NCI-H2107 (cell line): ENCODE results near the gene RAB11A.
"Not testable (repeated sequence)": the region's sequence is repeated elsewhere in the genome, so short reads cannot be mapped to it uniquely, and the experiment has no call there.

ENCODE experiments used
- DNase-seq: peaks from one replicate; lab custom pipeline; 2025; lab: John Stamatoyannopoulos, UW

The RAB11A gene

DNA sequence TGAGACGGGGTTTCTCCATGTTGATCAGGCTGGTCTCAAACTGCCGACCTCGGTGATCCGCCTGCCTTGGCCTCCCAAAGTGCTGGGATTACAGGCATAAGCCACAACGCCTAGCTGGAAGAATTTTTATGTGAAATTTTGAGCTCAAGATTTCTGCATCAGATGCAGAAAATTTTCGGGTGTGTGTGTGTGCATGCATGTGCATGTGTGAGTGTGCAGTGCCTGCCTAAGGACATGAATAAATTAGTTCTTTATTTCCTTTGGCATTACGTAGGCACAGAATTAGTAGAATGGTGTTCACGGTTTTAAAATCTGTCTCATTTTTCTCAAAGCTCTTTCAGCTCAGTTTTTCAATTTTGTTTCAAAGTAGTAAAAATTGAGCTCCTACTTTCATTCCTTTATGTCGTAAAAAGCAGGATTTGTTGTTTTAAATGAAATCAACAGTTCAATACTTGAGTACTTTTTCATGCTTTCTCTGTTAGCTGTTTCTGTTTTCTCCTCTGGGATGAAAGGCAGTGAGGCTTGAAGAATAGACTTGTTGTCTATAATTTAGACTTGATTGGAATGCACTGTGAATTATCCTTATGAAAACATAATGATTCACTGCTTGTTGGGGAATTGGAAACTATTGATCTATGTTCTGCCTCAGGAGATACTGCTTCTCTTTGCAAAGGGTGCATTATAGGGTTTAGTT lies 23.3 kb upstream of the RAB11A start:
- DNase-seq: no peak

DNA sequence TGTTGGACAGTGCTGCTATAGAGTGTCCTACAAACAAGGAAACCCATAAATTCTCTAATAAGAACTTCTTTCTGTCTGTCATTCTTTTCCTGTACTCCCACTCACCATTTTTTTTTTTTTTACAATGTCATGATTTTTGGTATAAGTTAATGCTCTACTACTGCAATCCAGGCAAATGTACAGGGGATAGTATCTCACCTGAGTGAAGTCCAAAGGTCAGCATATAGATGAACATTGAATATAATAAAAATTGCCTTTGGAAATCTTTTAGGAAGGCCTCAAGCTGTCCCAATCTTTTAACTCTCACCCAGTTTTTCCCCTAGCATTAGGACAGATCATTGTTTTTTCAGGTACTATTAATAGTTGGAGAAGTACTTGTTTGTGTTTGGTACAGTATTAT lies 21.3 kb upstream of the RAB11A start:
- no peak for DNase-seq

DNA sequence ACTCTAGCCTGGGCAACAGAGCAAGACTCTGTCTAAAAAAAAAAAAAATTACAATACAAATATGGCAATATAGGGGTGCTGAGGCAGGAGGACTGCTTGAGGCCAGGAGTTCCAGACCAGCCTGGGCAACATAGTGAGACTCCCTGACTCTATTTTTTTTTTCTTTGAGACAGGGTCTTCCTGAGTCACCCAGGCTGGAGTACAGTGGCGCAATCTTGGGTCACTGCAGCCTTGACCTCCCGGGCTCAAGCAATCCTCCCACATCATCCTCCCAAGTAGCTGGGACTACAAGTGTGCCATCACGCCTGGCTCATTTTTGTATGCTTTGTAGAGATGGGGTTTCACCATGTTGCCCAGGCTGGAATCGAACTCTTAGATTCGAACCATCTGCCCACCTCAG lies 17.3 kb upstream of the RAB11A start:
- no peak for DNase-seq

DNA sequence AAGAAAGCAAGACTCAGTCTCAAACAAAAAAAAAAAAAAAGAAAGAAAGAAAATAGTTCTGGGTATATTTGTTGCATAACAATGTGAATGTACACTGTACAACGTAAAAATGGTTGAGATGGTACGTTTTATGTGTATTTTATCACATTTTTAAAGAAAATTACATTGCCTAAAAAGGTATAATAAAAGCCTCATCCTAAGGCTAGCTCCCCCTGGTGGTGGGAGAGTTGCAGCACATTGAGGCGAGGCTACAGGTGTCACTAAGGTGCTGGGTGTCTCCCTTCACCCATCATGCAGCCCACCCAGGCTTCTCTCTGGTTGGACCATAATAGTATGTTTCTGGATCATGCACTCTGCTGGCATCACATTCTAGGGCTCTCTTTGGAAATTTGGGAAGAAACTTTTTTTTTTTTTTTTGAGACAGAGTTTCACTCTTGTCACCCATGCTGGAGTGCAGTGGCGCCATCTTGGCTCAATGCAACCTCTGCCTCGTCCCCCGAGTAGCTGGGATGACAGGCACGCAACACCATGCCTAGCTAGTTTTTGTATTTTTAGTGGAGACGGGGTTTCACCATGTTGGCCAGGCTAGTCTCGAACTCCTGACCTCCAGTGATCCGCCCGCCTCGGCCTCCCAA lies 12.4 kb upstream of the RAB11A start:
- DNase-seq: no peak

DNA sequence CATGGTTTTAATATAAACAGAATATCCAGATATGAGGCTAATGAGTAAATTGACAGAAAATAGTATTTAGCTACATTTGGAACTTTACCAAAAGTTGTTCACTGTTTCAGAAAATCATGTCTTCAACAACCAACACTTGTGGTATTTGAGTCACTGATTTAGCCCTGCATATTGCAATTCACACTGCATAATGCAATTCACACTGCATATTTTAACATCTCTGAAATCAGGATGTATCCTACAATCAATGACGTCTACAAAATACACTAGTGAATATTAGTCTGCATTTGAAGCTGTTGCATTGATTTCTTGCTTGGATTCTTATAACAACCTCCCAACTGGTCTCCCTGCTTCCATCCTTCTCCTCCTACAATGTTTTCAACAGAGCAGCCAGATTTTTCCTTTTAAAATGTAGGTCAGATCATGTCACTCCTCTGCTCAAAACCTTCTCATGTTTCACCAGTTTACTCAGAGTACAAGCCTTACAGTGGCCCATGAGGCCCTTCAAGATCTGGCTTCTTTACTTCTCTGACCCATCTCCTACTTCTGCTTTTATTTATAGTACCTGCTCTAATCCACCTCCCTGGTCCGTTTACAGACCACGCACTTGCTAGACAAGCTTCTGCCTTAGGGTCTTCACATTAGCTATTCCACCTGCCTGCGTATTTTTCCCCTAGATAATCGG lies 11.4 kb upstream of the RAB11A start:
- DNase-seq: no peak

DNA sequence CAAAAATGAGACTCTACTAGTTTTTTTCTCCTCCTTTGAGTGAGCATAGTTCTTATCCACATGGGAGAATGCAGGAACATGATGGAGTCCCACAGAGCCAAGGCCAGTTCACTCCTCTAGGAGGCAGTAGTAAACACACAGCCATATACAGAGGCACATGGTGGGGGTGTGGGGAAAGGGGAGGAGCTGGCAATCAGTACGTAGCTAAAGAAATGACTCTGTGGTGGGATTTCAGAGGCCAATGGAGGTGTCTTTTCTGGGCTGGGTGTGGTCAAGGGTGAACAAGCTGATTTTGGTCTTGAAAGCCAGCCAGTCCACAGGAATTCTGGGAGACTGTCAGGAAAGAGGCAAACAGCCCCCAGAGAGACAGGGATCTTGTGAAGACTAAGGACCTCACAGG lies 6.6 kb upstream of the RAB11A start:
- DNase-seq: no peak

DNA sequence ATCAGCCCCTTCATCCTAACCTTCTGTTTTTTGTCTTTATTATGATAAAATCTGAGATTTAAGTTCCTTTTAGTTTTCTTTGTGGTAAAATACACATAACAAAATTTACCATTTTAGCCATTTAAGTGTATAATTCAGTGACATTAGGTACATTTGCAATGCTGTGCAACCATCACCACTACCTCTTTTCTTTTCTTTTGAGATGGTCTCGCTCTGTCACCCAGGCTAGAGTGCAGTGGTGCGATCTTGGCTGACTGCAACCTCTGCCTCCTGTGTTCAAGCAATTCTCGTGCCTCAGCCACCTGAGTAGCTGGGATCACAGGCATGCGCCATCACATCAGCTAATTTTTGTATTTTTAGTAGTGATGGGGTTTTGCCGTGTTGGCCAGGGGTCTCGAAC lies 6.2 kb upstream of the RAB11A start:
- DNase-seq: no peak

DNA sequence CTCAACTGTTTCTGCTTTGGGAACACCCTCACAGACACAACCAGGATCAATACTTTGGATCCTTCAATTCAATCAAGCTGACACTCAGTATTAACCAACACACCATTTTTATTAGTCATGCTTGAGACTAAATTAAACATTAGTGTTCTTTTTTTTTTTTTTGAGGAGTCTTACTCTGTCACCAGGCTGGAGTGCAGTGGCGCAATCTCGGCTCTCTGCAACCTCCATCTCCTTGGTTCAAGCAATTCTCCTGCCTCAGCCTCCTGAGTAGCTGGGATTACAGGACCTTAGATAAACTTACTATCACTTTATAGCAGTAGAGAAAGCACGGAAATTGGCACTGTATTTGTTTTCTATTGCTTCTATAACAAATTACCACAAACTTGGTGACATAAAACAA lies 2.0 kb upstream of the RAB11A start:
- no peak for DNase-seq

DNA sequence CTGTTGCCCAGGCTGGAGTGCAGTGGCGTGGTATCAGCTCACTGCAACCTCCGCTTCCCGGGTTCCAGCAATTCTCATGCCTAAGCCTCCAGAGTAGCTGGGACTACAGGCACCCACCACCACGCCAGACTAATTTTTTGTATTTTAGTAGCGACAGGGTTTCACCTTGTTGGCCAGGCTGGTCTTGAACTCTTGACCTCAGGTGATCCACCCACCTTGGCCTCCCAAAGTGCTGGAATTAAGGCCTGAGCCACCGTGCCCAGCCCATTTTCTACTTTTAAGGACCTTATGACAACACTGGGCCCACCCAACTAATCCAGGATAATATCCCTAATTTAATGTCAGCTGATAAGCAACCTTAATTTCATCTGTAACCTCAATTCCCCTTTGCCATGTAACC lies 1.4 kb upstream of the RAB11A start:
- not testable (repeated sequence) for DNase-seq

DNA sequence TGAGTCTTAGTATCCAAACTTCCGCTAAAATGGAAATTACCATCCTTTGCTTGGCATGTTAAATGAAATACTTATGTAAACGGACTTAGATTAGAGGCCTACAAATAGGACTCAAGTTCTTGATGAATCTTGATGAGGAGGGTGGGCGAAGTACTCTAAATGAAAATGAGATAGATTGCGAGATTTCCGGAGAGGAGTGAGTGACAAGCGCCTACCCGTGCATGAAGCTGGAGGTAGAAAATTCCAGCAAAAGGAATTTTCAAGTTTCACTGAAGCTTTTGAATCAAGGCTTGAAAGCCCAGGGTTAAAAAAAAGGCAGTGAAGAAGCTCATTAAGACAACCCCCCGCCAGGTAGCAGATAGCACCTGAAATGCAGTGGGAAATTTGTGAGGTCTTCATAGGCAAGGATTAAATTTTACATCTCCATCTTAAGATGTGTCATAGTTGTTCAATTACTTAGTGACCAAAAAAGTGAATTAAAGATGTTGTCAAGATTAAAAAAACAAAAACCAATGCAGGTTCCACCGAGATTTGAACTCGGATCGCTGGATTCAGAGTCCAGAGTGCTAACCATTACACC lies 655 bp upstream of the RAB11A start:
- no peak for DNase-seq

DNA sequence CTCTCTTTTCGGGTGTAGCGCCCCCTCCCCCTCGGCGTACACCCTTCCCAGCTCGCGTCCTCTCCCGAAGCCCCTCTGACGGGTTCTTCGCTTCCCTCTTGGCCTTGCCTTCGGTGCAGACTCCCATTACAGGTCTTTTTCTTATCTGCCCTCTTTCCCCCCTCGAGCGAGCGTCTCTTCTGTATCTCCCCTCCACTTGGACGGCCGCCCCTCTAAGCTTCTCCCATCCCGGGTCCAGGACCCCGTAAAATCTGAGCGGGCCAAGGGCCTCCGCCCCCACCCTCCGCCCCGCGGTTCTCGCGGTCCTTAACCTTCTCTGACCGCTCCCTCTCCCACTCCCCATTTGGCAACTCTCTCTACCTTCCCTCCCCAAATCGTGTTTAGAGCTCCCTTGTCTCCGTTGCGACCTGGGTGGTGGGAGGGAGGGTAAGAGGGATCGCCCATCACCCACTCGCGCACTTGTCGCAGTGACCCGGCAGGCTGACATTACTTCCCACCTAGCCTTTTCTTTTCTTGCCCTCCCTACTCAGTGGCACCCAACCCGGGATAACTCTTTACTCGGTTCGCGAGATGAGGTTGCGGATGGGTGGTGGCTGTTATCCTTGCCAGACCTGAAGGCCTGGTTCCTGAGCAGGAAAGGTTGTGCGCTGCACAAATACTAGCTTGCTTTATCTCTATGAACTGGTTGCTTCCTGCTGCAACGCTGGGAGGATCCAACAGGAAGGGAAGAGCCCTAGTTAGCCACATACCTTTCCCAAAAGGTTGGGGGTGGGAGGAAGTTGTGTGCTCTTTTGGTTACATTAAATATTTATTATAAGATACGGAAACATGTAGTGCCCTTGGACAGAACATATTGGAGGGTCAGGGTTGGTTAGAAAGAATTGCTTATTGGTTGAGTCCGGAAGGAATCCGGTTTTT lies 922 bp downstream of the RAB11A start:
- DNase-seq: no peak

DNA sequence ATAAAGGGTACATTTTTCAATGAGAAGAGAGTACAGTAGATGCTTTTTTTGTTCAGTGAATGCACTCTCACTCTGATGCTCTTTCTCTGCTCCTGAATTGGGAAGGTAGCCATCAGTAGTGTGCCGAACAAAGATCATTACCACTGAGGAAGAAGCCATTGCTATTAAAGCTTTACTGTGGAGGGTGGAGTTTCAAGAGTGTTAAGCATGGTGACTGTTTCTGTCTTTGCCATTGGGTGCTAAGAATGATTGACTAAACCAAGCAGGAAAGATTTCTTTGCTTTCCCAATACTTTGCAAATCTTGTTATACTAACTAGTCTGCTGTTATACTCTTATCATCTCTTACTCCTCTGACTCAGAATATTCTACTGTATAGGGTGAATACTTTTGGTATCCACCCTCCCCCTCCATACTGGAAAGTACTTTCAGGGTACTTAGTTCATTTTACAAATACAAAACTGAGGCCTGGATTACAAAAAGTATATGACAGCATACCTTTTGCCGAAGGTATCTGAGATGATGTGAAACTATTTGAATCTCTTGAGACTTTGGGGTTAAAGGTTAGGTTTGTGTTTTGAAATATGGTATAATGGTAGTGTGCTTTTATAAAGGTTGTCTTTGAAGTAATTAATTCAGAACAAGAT lies 1.7 kb downstream of the RAB11A start:
- no peak for DNase-seq

DNA sequence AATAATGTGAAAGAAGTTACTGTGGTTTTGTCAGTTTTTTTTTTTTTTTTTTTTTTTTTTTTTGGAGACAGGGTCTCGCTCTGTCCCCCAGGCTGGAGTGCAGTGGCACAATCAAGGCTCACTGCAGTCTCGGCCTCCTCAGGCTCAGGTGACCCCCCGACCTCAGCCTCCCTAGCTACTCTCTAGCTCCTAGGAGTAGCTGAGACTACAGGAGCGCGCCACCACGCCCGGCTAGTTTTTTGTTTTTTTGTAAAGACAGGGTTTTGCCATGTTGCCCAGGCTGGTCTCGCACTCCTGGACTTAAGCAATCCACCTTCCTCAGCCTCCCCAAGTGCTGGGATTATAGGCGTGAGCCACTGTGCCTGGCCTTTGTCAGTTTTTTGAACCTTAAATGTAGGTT lies 2.6 kb downstream of the RAB11A start:
- not testable (repeated sequence) for DNase-seq

DNA sequence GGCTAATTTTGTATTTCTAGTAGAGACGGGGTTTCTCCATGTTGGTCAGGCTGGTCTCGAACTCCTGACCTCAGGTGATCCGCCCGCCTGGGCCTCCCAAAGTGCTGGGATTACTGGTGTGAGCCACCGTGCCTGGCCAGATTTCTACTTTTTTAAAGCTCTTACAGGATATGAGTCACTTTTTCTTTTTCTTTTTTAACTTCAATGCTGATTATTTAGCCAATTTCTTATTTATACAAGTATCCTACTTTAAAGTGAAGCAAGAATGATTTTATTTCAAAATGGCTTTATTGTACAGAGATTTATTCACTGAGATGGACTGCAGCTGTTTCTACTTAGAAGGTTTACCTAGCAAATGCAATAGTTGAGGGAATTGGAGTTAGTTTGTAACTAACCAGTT lies 3.3 kb downstream of the RAB11A start:
- DNase-seq: not testable (repeated sequence)

DNA sequence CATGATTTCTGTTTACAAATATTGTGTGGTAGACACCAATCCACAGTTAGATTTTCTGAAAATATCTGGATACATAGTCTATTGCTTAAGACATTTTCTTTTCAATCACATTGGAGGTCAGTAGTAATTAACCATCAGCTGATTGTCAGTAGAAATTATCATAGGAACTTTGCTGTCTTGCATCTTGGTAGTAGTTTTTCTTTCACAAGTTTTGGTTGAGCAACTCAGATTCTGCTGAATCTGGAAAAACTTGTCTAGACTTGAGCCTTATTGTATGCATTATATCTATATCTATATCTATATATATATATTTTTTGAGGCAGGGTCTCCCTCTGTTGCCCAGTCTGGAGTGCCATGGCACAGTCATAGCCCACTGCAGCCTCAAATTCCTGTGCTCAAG lies 4.0 kb downstream of the RAB11A start:
- DNase-seq: no peak

DNA sequence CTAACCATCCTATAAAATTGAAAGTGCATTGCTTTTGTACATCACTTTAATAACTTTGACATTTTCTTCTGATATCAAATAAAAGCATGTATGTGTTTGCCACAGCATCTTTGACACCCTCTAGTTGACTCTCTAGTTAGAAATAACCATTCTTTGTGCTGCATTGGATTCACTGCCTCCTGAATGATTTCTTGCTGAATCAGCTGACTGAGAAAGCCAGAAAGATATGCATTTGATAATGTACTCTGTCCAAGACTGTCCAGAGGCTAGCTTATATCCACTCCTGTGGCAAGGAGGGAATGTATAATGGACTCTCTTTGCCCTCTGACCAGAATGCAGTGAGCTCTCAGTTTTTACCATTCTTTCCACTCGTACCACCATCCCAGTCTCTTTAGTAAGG lies 6.2 kb downstream of the RAB11A start:
- no peak for DNase-seq

DNA sequence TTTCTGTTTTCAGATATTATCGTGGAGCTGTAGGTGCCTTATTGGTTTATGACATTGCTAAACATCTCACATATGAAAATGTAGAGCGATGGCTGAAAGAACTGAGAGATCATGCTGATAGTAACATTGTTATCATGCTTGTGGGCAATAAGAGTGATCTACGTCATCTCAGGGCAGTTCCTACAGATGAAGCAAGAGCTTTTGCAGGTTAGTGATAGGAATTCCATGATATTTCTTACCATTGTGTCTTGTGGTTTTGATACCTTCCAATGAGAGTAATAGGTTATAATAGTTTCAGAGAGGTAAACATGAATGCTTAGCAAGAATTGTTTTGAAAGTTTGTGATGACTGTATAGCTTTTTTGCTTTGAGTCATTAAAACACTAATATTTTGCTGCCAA lies 8.5 kb downstream of the RAB11A start:
- no peak for DNase-seq

DNA sequence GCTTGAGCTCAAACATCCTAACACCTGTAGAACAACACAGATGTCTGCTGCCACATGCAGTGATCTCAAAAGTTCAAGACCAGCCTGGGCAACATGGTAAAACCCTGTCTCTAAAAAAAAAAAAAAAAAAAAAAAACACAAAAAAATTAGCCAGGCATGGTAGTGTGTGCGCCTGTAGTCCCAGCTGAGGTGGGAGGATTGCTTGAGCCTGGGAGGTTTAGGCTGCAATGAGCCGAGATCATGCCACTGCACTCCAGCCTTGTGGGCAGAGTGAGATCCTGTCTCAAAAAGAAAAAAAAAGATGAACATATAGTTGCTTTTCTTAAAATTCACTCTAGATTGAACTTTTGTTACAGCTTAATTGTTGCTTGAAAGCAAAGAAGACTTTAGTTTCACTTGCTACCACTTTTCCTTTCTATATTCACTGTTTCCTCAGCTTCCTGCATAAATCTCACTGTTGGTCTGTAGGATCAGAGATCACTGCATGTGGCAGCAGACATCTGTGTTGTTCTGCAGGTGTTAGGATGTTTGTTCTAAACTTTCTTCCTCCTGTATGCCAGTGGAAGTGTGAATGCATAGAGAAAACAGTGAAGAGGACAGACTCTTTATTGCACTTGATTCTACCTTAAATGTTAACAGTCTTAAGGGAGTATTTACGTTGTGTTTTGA lies 12.6 kb downstream of the RAB11A start:
- DNase-seq: no peak

DNA sequence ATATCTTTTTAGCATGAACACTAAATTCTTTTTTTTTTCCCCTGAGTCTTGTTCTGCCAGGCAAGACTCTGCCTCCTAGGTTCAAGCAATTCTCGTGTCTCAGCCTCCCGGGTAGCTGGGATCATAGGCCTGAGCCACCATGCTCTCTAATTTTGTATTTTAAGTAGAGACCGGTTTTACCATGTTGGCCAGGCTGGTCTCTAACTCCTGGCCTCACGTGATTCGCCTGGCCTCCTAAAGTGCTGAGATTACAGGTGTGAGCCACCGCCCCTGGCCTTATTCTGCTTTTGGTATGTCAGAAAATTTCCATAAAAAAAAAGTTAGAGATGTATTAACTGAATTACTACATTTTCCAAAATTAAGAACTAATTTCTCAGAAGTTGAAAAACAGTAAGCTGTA lies 14.3 kb downstream of the RAB11A start:
- DNase-seq: no peak

DNA sequence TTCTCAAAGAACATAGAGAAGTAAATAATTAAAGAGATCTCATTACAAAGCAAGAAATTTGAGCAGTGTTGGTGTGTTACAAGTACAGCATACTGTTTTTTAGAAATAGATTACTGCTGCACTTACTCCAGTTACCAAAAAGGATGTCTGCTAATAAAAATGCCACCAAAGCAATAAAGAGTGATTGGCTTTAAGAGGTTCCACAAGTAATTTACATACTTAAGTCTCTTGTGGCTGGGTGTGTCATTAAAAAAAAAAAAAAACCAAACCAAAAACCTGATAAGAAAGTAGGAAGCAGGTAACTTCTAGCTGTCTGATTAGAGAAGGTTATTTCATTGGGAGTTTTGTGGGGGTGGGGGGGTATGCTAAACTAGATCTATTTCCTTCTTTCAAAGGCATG lies 15.2 kb downstream of the RAB11A start:
- no peak for DNase-seq

DNA sequence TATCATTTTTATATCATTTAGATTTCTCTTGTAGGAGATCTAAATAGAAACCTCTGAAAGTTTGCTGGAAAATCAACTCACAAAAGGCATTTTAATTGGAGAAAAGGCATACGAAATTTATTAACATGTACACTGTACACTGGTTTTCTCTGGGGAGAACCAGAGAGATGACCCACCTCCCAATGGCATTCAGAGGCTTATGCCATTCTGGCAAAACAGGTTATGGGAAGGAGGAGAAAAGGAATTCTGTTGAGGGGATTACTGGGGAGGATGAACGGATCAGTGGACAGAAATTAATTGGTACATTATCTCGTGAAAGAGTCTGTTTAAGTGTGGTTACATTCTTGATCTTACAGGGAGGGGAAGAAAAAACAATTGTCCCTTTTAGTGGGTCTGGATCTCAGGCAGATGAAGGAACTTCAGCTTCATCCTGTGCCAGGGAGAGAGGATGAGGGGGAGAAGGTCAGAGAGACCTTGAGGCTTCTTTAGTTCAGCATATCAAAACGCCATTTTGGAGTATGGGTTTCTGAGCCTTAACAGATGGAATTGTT lies 16.5 kb downstream of the RAB11A start:
- no peak for DNase-seq
